AG09319 (cell line): Measurements from ENCODE around the gene OR52A5.
"Not testable (repeated sequence)": the region's sequence is repeated elsewhere in the genome, so short reads cannot be mapped to it uniquely, and the experiment has no call there.

Experiments
- DNase-seq: peaks from one replicate; pipeline ENCODE4 v3.0.0-alpha.2; 2010; ENCODE audit warnings: low read depth; ENCODE audit errors: extremely low read depth
- CTCF ChIP-seq: IDR thresholded peaks from 2 replicates; pipeline ENCODE4 v1.5.1; 2011; ENCODE audit warnings: low read depth, mild to moderate bottlenecking, inconsistent platforms, low read length, moderate library complexity

The OR52A5 gene

DNA sequence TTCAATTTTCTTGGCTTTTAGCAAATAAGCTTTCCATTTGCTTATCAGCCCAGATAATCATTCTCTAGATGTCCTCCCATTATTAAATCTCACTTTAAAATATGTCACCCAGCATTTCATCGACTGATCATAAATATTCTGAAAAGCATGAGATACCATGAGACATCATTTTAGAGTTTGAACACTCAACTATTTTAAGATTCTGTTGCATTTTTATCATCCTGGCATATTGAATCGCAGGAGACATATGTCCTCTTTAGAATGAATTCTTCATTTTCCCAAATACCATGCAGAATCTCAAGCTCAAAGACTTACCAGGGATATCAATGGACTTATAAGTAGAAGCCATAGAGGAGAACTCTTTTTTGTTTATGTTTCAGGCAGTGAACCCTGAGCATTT, at the start of gene OR52A5:
Gene OR52A5, minus strand, starts transcription at position 361 of the 400 bp plus-strand sequence. CDS start 5,714 bp downstream, outside the sequence.
- no peak for TF ChIP-seq CTCF

DNA sequence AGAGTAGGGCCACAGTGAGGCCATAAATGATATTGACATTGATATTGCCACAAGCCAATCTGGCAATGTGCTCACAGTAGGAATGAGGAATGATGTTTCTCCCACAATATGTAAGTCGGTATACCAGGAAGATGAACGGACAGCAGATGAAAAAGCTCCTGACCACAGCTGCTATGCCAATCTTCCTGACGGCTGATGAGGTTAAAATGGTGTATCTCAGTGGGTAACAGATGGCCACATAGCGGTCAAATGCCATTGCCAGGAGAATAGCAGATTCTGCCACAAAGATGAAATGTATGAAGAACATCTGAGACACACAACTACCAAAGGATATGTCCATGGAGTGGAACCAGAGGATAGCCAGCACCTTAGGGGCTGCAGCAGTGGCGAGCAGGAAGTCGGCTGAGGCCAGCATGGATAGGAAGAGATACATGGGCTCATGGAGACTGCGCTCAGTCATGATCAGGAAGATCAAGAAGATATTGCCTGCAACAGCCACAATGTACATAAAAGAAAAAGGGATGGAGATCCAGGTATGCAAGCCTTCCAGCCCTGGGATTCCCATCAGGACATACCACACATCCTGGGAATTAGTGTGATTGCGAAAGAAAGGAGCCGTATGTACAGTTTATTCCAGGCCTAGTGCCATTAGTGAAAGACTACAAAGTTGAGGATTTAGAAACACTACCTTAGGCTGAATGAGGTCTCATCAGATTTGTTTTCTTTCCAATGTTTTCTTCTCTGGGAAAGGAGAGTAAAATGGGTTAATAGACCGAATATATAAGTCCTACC, 40.1 kb upstream of the OR52A5 start:
- no peak for DNase-seq
- no peak for TF ChIP-seq CTCF

More for the DNA sequence above, at the start of gene OR52A5:
- DNase-seq = no peak

DNA sequence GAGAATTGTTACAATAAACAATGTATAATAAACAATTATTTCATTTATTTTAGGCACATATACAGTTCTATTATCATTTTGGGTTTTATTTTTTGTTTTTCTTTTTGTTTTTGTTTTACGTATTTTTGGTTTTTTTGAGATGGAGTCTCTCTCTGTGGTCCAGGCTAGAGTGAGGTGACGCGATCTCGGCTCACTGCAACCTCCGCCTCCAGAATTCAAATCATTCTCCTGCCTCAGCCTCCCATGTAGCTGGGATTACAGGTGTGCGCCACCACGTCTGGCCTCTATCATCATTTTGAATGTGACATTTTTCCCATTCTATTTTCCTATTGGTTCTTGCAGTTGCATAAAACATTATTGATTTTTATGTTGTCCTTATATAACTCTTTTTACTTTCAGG, 36.8 kb upstream of the OR52A5 start:
- no peak for TF ChIP-seq CTCF
- DNase-seq = no peak

DNA sequence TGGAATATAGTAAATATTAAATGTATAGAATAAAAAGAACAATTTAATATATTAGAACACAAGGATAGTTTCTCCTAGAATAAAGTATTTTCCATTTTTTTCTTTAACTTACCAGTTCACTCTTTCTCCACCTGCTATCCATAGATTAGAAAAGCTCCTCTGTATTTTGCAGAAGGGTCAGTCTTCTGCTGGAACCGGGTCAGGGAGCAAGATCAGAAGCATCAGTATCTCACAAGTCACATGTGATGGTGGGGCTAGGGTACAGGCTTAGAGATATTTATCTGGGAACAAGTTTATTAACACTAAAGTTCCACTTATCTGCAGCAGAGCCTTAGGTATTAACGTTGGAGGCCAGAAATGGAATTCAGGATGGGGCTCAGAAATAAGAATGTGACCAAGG, 33.7 kb upstream of the OR52A5 start:
- DNase-seq = no peak
- TF ChIP-seq CTCF = no peak

DNA sequence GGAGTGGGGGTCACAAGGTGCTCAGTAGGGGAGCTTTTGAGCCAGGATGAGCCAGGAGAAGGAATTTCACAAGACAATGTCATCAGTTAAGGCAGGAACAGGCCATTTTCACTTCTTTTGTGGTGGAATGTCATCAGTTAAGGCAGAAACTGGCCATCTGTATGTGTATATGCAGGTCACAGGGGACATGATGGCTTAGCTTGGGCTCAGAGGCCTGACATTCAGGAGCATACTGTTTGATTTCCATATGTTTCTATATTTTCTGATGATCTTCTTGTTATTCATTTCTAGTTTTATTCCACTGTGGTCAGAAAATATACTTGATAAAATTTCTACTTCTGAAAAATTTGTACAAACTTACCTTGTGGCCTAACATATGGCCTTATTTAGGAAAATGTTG, 27.7 kb upstream of the OR52A5 start:
- DNase-seq = not testable (repeated sequence)

GRCh38 chr11:5164807-5165206, 26.7 kb upstream of the OR52A5 start:
- DNase-seq = not testable (repeated sequence)

GRCh38 chr11:5161045-5161444, 22.9 kb upstream of the OR52A5 start:
- not testable (repeated sequence) for DNase-seq

DNA sequence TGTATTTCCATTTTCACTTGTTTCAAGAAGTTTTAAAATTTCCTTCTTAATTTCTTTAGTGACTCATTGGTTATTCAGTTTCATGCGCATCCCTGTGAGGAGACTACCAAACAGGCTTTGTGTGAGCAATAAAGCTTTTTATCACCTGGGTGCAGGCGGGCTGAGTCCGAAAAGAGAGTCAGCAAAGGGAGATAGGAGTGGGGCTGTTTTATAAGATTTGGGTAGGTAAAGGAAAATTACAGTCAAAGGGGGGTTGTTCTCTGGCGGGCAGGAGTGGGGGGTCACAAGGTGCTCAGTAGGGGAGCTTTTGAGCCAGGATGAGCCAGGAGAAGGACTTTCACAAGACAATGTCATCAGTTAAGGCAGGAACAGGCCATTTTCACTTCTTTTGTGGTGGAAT, 22.1 kb upstream of the OR52A5 start:
- not testable (repeated sequence) for DNase-seq

GRCh38 chr11:5159806-5160205, 21.6 kb upstream of the OR52A5 start:
- DNase-seq = no peak
- no peak for TF ChIP-seq CTCF
